Nephron progenitor cell (in vitro differentiated cells): ENCODE data around the gene SDR42E1.

ENCODE experiments used
- DNase-seq: peaks from one replicate; pipeline ENCODE4 v3.0.0; 2021
- H3K27ac Mint-ChIP-seq: 2 replicates; pipeline ENCODE4 v1.8.0; 2021; ENCODE audit warnings: mild to moderate bottlenecking, moderate library complexity, mixed read lengths
- H3K27me3 Mint-ChIP-seq: 2 replicates; pipeline ENCODE4 v1.8.0; 2021; ENCODE audit warnings: mild to moderate bottlenecking, low read depth, mixed read lengths; ENCODE audit not compliant: poor library complexity
- H3K36me3 Mint-ChIP-seq: 2 replicates; pipeline ENCODE4 v1.8.0; 2021; ENCODE audit warnings: low read depth, mixed read lengths
- H3K4me1 Mint-ChIP-seq: 2 replicates; pipeline ENCODE4 v1.8.0; 2021; ENCODE audit warnings: mixed read lengths
- H3K4me3 Mint-ChIP-seq: 2 replicates; pipeline ENCODE4 v1.8.0; 2021; ENCODE audit warnings: mild to moderate bottlenecking, moderate library complexity, mixed read lengths
- H3K9me3 Mint-ChIP-seq: 2 replicates; pipeline ENCODE4 v1.8.0; 2021; ENCODE audit warnings: mild to moderate bottlenecking, moderate library complexity, mixed read lengths
- TF ChIP-seq, protein P1 (sequence below): fragments of 200-600 bp; sonication (generic); IDR thresholded peaks from 2 replicates; pipeline ENCODE4 v1.5.0; 2021; ENCODE audit warnings: antibody characterized with exemption

The SDR42E1 gene

DNA sequence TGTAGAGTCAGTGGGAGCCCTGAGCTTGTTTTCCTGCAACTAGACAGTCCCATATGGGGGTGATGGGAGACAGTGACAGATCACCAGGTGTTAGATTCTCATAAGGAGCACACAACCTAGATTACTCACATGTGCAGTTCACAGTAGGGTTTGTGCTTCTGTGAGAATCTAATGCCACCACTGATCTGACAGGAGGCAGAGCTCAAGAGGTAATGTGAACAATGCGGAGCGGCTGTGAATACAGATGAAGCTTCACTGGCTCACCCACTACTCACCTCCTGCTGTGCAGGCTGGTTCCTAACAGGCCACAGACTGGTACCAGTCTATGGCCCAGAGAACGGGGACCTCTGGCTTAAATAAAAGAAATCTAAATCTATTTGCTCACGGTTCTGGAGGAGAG lies 13.6 kb upstream of the SDR42E1 start:
- Mint-ChIP-seq H3K4me1 (no peaks in the 10 kb centered on the region), H3K27ac (no peak overlapping the region), H3K9me3 (peaks cover 9% of the 10 kb centered on the region), H3K4me3 (no peak overlapping the region), H3K27me3 (peaks cover 6% of the 10 kb centered on the region), H3K36me3 (no peaks in the 10 kb centered on the region)
- TF ChIP-seq, protein P1, sequence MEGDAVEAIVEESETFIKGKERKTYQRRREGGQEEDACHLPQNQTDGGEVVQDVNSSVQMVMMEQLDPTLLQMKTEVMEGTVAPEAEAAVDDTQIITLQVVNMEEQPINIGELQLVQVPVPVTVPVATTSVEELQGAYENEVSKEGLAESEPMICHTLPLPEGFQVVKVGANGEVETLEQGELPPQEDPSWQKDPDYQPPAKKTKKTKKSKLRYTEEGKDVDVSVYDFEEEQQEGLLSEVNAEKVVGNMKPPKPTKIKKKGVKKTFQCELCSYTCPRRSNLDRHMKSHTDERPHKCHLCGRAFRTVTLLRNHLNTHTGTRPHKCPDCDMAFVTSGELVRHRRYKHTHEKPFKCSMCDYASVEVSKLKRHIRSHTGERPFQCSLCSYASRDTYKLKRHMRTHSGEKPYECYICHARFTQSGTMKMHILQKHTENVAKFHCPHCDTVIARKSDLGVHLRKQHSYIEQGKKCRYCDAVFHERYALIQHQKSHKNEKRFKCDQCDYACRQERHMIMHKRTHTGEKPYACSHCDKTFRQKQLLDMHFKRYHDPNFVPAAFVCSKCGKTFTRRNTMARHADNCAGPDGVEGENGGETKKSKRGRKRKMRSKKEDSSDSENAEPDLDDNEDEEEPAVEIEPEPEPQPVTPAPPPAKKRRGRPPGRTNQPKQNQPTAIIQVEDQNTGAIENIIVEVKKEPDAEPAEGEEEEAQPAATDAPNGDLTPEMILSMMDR, result no peak
- DNase-seq, result no peak

DNA sequence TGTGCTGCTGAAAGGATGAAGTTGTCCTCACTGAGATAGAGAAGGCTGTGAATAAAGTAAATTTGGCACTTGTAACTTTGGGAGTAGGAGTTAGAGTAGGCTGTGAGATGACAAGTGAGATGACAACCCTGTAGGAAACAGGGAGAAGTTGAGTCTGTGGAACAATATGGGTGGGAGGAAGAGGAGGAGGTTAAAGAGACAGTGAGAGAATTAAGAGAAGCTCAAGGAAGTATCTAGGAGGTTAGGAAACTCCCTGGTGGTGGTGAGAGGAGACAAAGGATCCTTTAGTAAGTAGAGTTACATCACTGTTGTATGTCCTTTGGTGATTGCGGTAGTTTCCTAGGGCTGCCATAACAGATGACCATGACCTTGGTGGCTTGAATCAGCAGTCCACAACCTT lies 13.0 kb upstream of the SDR42E1 start:
- Mint-ChIP-seq H3K36me3 (no peaks in the 10 kb centered on the region), H3K4me1 (no peaks in the 10 kb centered on the region), H3K9me3 (peaks cover 9% of the 10 kb centered on the region), H3K27ac (no peak overlapping the region), H3K27me3 (peaks cover 6% of the 10 kb centered on the region), H3K4me3 (no peak overlapping the region)
- TF ChIP-seq, protein P1, result no peak
- DNase-seq, result no peak

DNA sequence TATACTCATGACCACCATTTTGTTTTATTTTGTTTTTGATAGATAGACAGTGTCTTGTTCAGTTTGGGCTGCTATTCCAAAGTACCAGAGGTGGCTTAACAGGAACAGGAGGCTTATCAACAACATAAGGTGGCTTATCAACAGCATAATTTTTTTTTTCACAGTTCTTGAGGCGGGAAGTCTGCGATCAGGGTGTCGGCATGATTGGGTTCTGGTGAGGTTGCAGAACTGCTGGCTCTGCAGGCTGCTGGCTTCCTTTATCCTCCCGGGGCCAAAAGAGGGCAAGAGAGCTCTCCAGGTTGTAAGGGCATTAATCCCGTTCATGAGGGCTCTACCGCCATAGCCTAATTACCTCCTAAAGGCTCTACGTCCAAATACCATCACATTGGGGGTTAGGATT lies 11.9 kb upstream of the SDR42E1 start:
- Mint-ChIP-seq H3K27ac (no peak overlapping the region), H3K4me1 (no peaks in the 10 kb centered on the region), H3K36me3 (no peaks in the 10 kb centered on the region), H3K27me3 (peaks cover 16% of the 10 kb centered on the region), H3K9me3 (peaks cover 9% of the 10 kb centered on the region), H3K4me3 (no peak overlapping the region)
- no peak for DNase-seq
- TF ChIP-seq, protein P1, result no peak

DNA sequence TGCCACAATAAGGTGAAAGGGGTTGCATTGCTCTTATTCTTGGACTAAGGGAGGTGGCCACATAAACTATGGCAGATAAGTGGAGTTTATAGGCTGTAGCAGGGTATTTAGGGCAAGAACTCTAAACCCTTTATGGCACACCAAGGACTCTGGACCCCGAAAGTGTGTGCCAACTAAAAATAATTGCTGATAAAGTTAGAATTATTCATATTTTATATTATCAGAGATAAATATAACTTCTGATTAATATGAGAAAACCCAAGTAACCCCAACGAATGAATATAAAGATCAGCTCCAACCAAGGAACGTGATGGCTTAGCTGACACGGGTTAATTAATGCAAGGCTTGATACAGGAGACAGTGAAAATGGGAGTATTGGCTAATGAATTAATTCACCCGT lies 8.8 kb upstream of the SDR42E1 start:
- Mint-ChIP-seq H3K4me1 (no peaks in the 10 kb centered on the region), H3K27ac (no peak overlapping the region), H3K27me3 (peaks cover 19% of the 10 kb centered on the region), H3K36me3 (no peaks in the 10 kb centered on the region), H3K4me3 (no peak overlapping the region), H3K9me3 (peaks cover 10% of the 10 kb centered on the region)
- TF ChIP-seq, protein P1, result no peak
- no peak for DNase-seq

DNA sequence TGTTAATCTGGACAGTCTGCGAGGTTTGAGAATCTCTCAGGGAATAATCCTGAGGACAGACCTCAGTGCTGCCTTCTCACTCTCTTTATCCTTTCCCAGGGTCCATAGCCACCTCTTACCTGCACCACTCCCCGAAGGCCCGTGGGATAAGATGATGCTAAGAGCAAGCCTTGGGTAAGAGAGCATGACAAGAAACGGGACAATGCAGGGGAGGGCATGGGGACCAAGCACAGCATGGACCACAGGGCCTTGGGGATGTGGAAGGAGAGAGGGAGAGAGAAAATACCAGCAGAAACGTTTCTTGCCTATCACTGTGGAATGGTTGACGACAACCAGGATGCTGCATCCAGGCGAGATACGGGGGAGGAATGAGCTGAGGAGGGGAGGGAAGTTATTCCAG lies 8.3 kb upstream of the SDR42E1 start:
- H3K27me3 Mint-ChIP-seq, result peaks cover 19% of the 10 kb centered on the region

More for the DNA sequence above, 8.3 kb upstream of the SDR42E1 start:
- H3K36me3 Mint-ChIP-seq, result no peaks in the 10 kb centered on the region
- no peak overlapping the region for H3K4me3 Mint-ChIP-seq
- no peak for DNase-seq
- H3K4me1 Mint-ChIP-seq, result no peaks in the 10 kb centered on the region
- H3K9me3 Mint-ChIP-seq, result peaks cover 13% of the 10 kb centered on the region
- no peak overlapping the region for H3K27ac Mint-ChIP-seq
- TF ChIP-seq, protein P1, result no peak
